ENCODE measurements around the gene EFCAB8.

DNA sequence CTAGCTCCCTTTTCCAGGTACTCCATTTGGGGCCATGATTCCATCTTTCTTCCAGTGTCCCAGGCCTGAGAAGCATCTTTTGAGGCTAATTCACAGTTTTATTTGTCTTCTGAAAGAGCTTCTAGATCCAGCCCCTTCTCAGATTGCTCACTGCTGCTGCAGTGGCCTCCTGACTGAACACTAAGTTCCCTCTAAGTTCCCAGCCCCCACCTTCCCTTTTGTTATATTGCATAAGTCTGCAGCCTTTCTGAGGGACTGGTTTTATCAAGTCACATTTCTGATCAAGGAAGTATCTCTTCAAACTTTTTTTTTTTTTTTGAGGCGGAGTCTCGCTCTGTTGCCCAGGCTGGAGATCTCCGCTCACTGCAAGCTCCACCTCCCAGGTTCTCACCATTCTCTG, 28.3 kb upstream of the EFCAB8 start:
- TF ChIP-seq POLR2A (IDR thresholded peaks at IDR 0.05) (no peak), POLR2AphosphoS5 (IDR thresholded peaks at IDR 0.05) (peak; percentile 24)
- TF ChIP-seq, protein P1, sequence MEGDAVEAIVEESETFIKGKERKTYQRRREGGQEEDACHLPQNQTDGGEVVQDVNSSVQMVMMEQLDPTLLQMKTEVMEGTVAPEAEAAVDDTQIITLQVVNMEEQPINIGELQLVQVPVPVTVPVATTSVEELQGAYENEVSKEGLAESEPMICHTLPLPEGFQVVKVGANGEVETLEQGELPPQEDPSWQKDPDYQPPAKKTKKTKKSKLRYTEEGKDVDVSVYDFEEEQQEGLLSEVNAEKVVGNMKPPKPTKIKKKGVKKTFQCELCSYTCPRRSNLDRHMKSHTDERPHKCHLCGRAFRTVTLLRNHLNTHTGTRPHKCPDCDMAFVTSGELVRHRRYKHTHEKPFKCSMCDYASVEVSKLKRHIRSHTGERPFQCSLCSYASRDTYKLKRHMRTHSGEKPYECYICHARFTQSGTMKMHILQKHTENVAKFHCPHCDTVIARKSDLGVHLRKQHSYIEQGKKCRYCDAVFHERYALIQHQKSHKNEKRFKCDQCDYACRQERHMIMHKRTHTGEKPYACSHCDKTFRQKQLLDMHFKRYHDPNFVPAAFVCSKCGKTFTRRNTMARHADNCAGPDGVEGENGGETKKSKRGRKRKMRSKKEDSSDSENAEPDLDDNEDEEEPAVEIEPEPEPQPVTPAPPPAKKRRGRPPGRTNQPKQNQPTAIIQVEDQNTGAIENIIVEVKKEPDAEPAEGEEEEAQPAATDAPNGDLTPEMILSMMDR (IDR thresholded peaks at IDR 0.05) = no peak
